Activated naive CD8-positive, alpha-beta T cell treated with anti-CD3 and anti-CD28 coated beads, Interleukin-2, amount 50 U/mL, for 24 hours (primary cell): ENCODE results near the gene VENTX.

ENCODE experiments used
- ATAC-seq: fragments of 150-1000 bp; cut with Tn5 transposase; one replicate; pipeline ENCODE4 v1.10.0; 2021
- DNase-seq: peaks from one replicate; pipeline ENCODE4 v3.0.0; 2021
- H3K27ac Mint-ChIP-seq: one replicate; pipeline ENCODE4 v1.8.0; 2021; ENCODE audit warnings: mild to moderate bottlenecking, mixed read lengths
- H3K27me3 Mint-ChIP-seq: one replicate; pipeline ENCODE4 v1.8.0; 2021; ENCODE audit warnings: mixed read lengths
- H3K36me3 Mint-ChIP-seq: one replicate; pipeline ENCODE4 v1.8.0; 2021; ENCODE audit warnings: low read depth, mixed read lengths
- H3K4me1 Mint-ChIP-seq: one replicate; pipeline ENCODE4 v1.8.0; 2021; ENCODE audit warnings: mixed read lengths
- H3K4me3 Mint-ChIP-seq: one replicate; pipeline ENCODE4 v1.8.0; 2021; ENCODE audit warnings: mild to moderate bottlenecking, moderate library complexity, mixed read lengths
- H3K9me3 Mint-ChIP-seq: one replicate; pipeline ENCODE4 v1.8.0; 2021; ENCODE audit warnings: mixed read lengths

Gene VENTX

GRCh38 chr10:133207627-133208026 is 30.0 kb upstream of the VENTX start:
- H3K9me3 Mint-ChIP-seq: no peaks in the 10 kb centered on the region
- no peak overlapping the region for H3K27ac Mint-ChIP-seq
- H3K4me3 Mint-ChIP-seq: no peak overlapping the region
- ATAC-seq (no peak), DNase-seq (no peak)
- H3K4me1 Mint-ChIP-seq: no peaks in the 10 kb centered on the region
- H3K27me3 Mint-ChIP-seq: no peaks in the 10 kb centered on the region
- no peaks in the 10 kb centered on the region for H3K36me3 Mint-ChIP-seq

GRCh38 chr10:133208466-133208865 is 29.2 kb upstream of the VENTX start:
- DNase-seq (no peak), ATAC-seq (no peak)
- no peaks in the 10 kb centered on the region for H3K9me3 Mint-ChIP-seq
- H3K27me3 Mint-ChIP-seq: no peaks in the 10 kb centered on the region
- no peak overlapping the region for H3K4me3 Mint-ChIP-seq
- H3K4me1 Mint-ChIP-seq: no peaks in the 10 kb centered on the region
- no peak overlapping the region for H3K27ac Mint-ChIP-seq
- H3K36me3 Mint-ChIP-seq: no peaks in the 10 kb centered on the region

- H3K4me1 Mint-ChIP-seq: no peaks in the 10 kb centered on the region
Observed at GRCh38 chr10:133209117-133209516, 28.5 kb upstream of the VENTX start.

GRCh38 chr10:133209641-133210040 is 28.0 kb upstream of the VENTX start:
- Mint-ChIP-seq H3K9me3 (no peaks in the 10 kb centered on the region), H3K27ac (no peak overlapping the region), H3K36me3 (no peaks in the 10 kb centered on the region), H3K4me3 (no peak overlapping the region), H3K4me1 (no peaks in the 10 kb centered on the region), H3K27me3 (no peaks in the 10 kb centered on the region)
- no peak for ATAC-seq
- DNase-seq: no peak

More at GRCh38 chr10:133209117-133209516, 28.5 kb upstream of the VENTX start:
- H3K27ac Mint-ChIP-seq: no peak overlapping the region
- DNase-seq (no peak), ATAC-seq (no peak)
- no peak overlapping the region for H3K4me3 Mint-ChIP-seq
- H3K9me3 Mint-ChIP-seq: no peaks in the 10 kb centered on the region
- H3K27me3 Mint-ChIP-seq: no peaks in the 10 kb centered on the region
- H3K36me3 Mint-ChIP-seq: no peaks in the 10 kb centered on the region

- H3K4me1 Mint-ChIP-seq: no peaks in the 10 kb centered on the region
- no peaks in the 10 kb centered on the region for H3K9me3 Mint-ChIP-seq
- no peaks in the 10 kb centered on the region for H3K36me3 Mint-ChIP-seq
- ATAC-seq (no peak), DNase-seq (no peak)
- no peak overlapping the region for H3K4me3 Mint-ChIP-seq
- no peaks in the 10 kb centered on the region for H3K27me3 Mint-ChIP-seq
- no peak overlapping the region for H3K27ac Mint-ChIP-seq
Observed at GRCh38 chr10:133210398-133211140, 27.1 kb upstream of the VENTX start.

- Mint-ChIP-seq H3K27ac (no peak overlapping the region), H3K36me3 (no peaks in the 10 kb centered on the region), H3K4me3 (no peak overlapping the region), H3K9me3 (no peaks in the 10 kb centered on the region), H3K27me3 (no peaks in the 10 kb centered on the region), H3K4me1 (no peaks in the 10 kb centered on the region)
- DNase-seq (no peak), ATAC-seq (no peak)
Observed at GRCh38 chr10:133211141-133211830, 26.4 kb upstream of the VENTX start.

GRCh38 chr10:133211959-133212852 is 25.4 kb upstream of the VENTX start:
- Mint-ChIP-seq H3K27ac (no peak overlapping the region), H3K27me3 (peaks cover 4% of the 10 kb centered on the region), H3K4me1 (no peaks in the 10 kb centered on the region), H3K9me3 (no peaks in the 10 kb centered on the region), H3K36me3 (no peaks in the 10 kb centered on the region), H3K4me3 (no peak overlapping the region)
- ATAC-seq (no peak), DNase-seq (no peak)

- Mint-ChIP-seq H3K4me1 (no peaks in the 10 kb centered on the region), H3K36me3 (no peaks in the 10 kb centered on the region), H3K4me3 (no peak overlapping the region), H3K9me3 (no peaks in the 10 kb centered on the region), H3K27ac (no peak overlapping the region), H3K27me3 (peaks cover 4% of the 10 kb centered on the region)
- ATAC-seq (no peak), DNase-seq (no peak)
Observed at GRCh38 chr10:133212853-133213494, 24.7 kb upstream of the VENTX start.

- Mint-ChIP-seq H3K36me3 (no peaks in the 10 kb centered on the region), H3K4me1 (no peaks in the 10 kb centered on the region), H3K9me3 (no peaks in the 10 kb centered on the region), H3K4me3 (no peak overlapping the region), H3K27ac (no peak overlapping the region), H3K27me3 (peaks cover 4% of the 10 kb centered on the region)
- ATAC-seq: no peak
- no peak for DNase-seq
Observed at GRCh38 chr10:133213641-133214467, 23.8 kb upstream of the VENTX start.

GRCh38 chr10:133214468-133215410 is 22.9 kb upstream of the VENTX start:
- DNase-seq (no peak), ATAC-seq (no peak)
- Mint-ChIP-seq H3K4me1 (no peaks in the 10 kb centered on the region), H3K36me3 (no peaks in the 10 kb centered on the region), H3K27ac (no peak overlapping the region), H3K9me3 (no peaks in the 10 kb centered on the region), H3K27me3 (peaks cover 9% of the 10 kb centered on the region), H3K4me3 (no peak overlapping the region)

GRCh38 chr10:133215586-133215985 is 22.1 kb upstream of the VENTX start:
- Mint-ChIP-seq H3K9me3 (no peaks in the 10 kb centered on the region), H3K36me3 (no peaks in the 10 kb centered on the region), H3K4me1 (no peaks in the 10 kb centered on the region), H3K27me3 (peaks cover 10% of the 10 kb centered on the region), H3K4me3 (no peak overlapping the region), H3K27ac (no peak overlapping the region)
- ATAC-seq: no peak
- no peak for DNase-seq

GRCh38 chr10:133216776-133217175 is 20.9 kb upstream of the VENTX start:
- no peak for ATAC-seq

More at GRCh38 chr10:133216776-133217175, 20.9 kb upstream of the VENTX start:
- Mint-ChIP-seq H3K27ac (no peak overlapping the region), H3K4me1 (no peaks in the 10 kb centered on the region), H3K27me3 (peaks cover 19% of the 10 kb centered on the region), H3K9me3 (no peaks in the 10 kb centered on the region), H3K4me3 (no peak overlapping the region), H3K36me3 (no peaks in the 10 kb centered on the region)
- no peak for DNase-seq
